NB4 (cell line): ENCODE measurements around the gene ACIN1.
A peak's percentile ranks its signal among the peaks of the same experiment; 100 is the strongest.

Experiments
- CTCF ChIP-seq: IDR thresholded peaks from one replicate; pipeline ENCODE4 v1.5.1; 2012; ENCODE audit warnings: low read depth, low read length
- MAX ChIP-seq: IDR thresholded peaks from 2 replicates; pipeline ENCODE4 v1.6.1; 2011; ENCODE audit warnings: low read depth, low read length
- MYC ChIP-seq: IDR thresholded peaks from 2 replicates; pipeline ENCODE4 v1.6.1; 2011; ENCODE audit warnings: low read depth, low read length
- POLR2A ChIP-seq: IDR thresholded peaks from 2 replicates; pipeline ENCODE4 v1.6.1; 2011; ENCODE audit warnings: mild to moderate bottlenecking; ENCODE audit not compliant: insufficient read length; ENCODE audit errors: extremely low read depth

- TF ChIP-seq CTCF (no peak), POLR2A (peak; percentile 28), MYC (peak; percentile 79; the same call in 1 of the 2 replicates), MAX (peak; percentile 62)
Observed at GRCh38 chr14:23112359-23113178, 17.6 kb upstream of the ACIN1 start.
